GM23248 (cell line): ENCODE results near the gene TMEM116.

Experiments
- EZH2 ChIP-seq: fragments of 200-600 bp; sonication (generic); IDR thresholded peaks from 2 replicates; pipeline ENCODE4 v1.6.1; 2018; ENCODE audit warnings: antibody characterized with exemption, mild to moderate bottlenecking; ENCODE audit not compliant: insufficient read depth, poor library complexity, severe bottlenecking
- EZH2phosphoT487 ChIP-seq: fragments of 200-600 bp; sonication (generic); IDR thresholded peaks from 2 replicates; pipeline ENCODE4 v1.6.1; 2018; ENCODE audit warnings: antibody characterized with exemption, moderate library complexity, mild to moderate bottlenecking, low read depth; ENCODE audit not compliant: insufficient read depth

DNA sequence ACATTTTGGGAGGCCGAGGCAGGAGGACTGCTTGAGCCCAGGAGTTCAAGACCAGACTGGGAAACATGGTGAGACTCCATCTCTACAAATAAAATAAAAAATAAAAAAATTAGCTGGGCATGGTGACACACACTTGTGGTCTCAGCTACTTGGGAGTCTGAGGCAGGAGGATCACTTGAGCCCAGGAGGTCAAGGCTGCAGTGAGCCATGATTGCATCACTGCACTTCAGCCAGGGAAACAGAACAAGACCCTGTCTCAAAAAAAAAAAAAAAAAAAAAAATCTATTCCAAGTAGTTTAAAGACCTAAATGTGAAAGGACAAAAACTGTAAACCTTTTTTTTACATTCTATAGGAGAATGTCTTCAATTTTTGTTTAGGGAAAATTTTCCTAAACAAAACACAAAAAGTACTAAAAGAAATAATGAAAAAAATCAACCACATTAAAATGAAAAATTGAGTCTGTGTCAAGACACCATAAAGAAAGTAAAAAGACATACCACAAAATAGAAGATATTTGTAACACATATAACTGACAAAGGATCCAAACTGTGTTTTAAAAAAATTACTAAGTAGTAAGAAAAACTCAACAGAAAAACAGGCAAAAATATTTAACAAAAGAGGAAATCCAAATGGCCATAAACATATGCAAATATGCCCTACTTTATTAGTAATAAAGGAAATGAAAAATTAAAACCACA, 17.0 kb downstream of the TMEM116 start:
- TF ChIP-seq EZH2phosphoT487 (no peak), EZH2 (no peak)
